Neural progenitor cell (in vitro differentiated cells): ENCODE measurements around the gene DNPEP. TPM values are rescaled to one million over a fixed set of nuclear protein-coding genes. Genes with fewer than 3 reads are reported as not detected.

Experiments used
- DNase-seq: peaks from one replicate; pipeline ENCODE4 v3.0.0-alpha.2; 2016; ENCODE audit warnings: low spot score
- H2AFZ ChIP-seq: fragments of 200-600 bp; sonication (generic); replicated peaks from 2 replicates; pipeline ENCODE4 v1.6.1; 2016; ENCODE audit warnings: antibody characterized with exemption
- H3F3A ChIP-seq: fragments of 200-600 bp; sonication (generic); 2 replicates; pipeline ENCODE4 v1.6.1; 2016; ENCODE audit warnings: antibody characterized with exemption, low read depth
- H3K27ac ChIP-seq: fragments of 200-600 bp; sonication (generic); 2 replicates; pipeline ENCODE4 v1.5.1; 2016; ENCODE audit warnings: mild to moderate bottlenecking
- H3K27me3 ChIP-seq: fragments of 200-600 bp; sonication (generic); 2 replicates; pipeline ENCODE4 v1.6.1; 2016; ENCODE audit warnings: mild to moderate bottlenecking, moderate library complexity
- H3K36me3 ChIP-seq: fragments of 200-600 bp; sonication (generic); 2 replicates; pipeline ENCODE4 v1.5.1; 2016
- H3K4me1 ChIP-seq: fragments of 200-600 bp; sonication (generic); 2 replicates; pipeline ENCODE4 v1.6.1; 2016; ENCODE audit warnings: mixed run types
- H3K4me2 ChIP-seq: fragments of 200-600 bp; sonication (generic); 2 replicates; pipeline ENCODE4 v1.6.1; 2016
- H3K4me3 ChIP-seq: fragments of 200-600 bp; sonication (generic); 2 replicates; pipeline ENCODE4 v1.5.1; 2016
- H3K79me2 ChIP-seq: fragments of 200-600 bp; sonication (generic); 2 replicates; pipeline ENCODE4 v1.6.1; 2016; ENCODE audit warnings: low read depth
- H3K9ac ChIP-seq: fragments of 200-600 bp; sonication (generic); 2 replicates; pipeline ENCODE4 v1.6.1; 2016
- H3K9me3 ChIP-seq: fragments of 200-600 bp; sonication (generic); 2 replicates; pipeline ENCODE4 v1.5.1; 2016; ENCODE audit warnings: low read depth
- H4K20me1 ChIP-seq: fragments of 200-600 bp; sonication (generic); 2 replicates; pipeline ENCODE4 v1.6.1; 2016; ENCODE audit warnings: low read depth
- H3K27ac Mint-ChIP-seq: 3 replicates; pipeline ENCODE4 v1.8.0; 2021; ENCODE audit warnings: mixed read lengths
- H3K27me3 Mint-ChIP-seq: 2 replicates; pipeline ENCODE4 v1.8.0; 2022; ENCODE audit warnings: low read depth, mild to moderate bottlenecking, inconsistent platforms, moderate library complexity, mixed read lengths; ENCODE audit not compliant: insufficient read depth
- H3K36me3 Mint-ChIP-seq: 3 replicates; pipeline ENCODE4 v1.8.0; 2021; ENCODE audit warnings: mixed read lengths
- H3K4me1 Mint-ChIP-seq: 3 replicates; pipeline ENCODE4 v1.8.0; 2021; ENCODE audit warnings: mixed read lengths
- H3K4me3 Mint-ChIP-seq: 3 replicates; pipeline ENCODE4 v1.8.0; 2021; ENCODE audit warnings: mild to moderate bottlenecking, moderate library complexity, mixed read lengths
- H3K9me3 Mint-ChIP-seq: 3 replicates; pipeline ENCODE4 v1.8.0; 2020; ENCODE audit warnings: mixed read lengths
- EZH2 ChIP-seq: fragments of 200-600 bp; sonication (generic); IDR thresholded peaks from 2 replicates; pipeline ENCODE4 v1.6.1; 2017; ENCODE audit warnings: antibody characterized with exemption, mild to moderate bottlenecking, moderate library complexity
- EZH2phosphoT487 ChIP-seq: fragments of 200-600 bp; sonication (generic); IDR thresholded peaks from 2 replicates; pipeline ENCODE4 v1.6.1; 2017; ENCODE audit warnings: antibody characterized with exemption
- total RNA-seq: library from RNA; depleted of rRNA; stranded (reverse); fragments of >200 nt; gene quantifications from 2 replicates; pipeline ENCODE4 v1.2.3, GENCODE V29; 2015; ENCODE audit warnings: low replicate concordance
- TF ChIP-seq, protein P1 (sequence below): fragments of 200-600 bp; sonication (generic); IDR thresholded peaks from 2 replicates; pipeline ENCODE4 v1.5.1; 2017; ENCODE audit warnings: antibody characterized with exemption, mild to moderate bottlenecking

Gene DNPEP
- total RNA-seq, 1 donor from 2014 or later: 120 TPM

DNA sequence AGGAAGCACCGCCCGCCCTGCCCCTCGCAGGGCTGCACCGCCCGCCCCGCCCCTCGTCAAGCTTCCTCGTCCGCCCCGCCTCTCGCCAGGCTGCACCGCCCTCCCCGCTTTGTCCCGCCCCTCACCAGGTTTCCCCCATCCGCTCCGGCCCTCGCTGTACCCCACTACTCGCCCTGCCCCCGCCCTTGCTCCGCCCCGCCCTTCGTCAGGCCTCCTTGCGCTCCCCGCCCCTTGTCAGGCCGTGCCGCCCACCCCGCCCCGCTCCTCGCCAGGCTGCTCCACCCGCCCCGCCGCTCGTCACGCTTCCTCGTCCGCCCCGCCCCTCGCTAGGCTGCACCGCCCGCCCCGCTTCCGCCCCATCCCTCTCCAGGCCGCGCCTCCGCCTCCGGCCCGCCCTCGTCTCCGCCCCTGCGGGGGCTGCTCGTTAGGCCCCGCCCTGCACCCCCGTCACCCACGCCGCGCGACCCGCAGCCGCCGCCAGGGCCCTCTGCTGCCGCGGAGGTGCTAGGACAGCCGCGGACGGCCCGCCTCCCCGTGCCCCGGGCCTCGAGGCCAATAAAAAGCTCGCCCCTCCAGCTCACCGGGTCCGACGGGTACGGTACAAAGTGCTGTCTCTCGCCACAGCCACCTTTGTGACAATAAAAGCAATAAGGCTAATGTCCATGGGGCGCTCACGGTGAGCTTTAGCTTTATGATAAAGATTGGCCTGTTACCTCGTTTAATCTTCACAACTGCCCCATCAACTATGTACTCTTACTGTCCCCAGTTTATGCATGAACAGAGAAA is 602 bp upstream of the DNPEP start:
- H3K36me3 ChIP-seq: no peaks in the 10 kb centered on the region
- TF ChIP-seq EZH2 (peak; percentile 49), EZH2phosphoT487 (no peak)
- TF ChIP-seq, protein P1, sequence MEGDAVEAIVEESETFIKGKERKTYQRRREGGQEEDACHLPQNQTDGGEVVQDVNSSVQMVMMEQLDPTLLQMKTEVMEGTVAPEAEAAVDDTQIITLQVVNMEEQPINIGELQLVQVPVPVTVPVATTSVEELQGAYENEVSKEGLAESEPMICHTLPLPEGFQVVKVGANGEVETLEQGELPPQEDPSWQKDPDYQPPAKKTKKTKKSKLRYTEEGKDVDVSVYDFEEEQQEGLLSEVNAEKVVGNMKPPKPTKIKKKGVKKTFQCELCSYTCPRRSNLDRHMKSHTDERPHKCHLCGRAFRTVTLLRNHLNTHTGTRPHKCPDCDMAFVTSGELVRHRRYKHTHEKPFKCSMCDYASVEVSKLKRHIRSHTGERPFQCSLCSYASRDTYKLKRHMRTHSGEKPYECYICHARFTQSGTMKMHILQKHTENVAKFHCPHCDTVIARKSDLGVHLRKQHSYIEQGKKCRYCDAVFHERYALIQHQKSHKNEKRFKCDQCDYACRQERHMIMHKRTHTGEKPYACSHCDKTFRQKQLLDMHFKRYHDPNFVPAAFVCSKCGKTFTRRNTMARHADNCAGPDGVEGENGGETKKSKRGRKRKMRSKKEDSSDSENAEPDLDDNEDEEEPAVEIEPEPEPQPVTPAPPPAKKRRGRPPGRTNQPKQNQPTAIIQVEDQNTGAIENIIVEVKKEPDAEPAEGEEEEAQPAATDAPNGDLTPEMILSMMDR: peak; percentile 60

DNA sequence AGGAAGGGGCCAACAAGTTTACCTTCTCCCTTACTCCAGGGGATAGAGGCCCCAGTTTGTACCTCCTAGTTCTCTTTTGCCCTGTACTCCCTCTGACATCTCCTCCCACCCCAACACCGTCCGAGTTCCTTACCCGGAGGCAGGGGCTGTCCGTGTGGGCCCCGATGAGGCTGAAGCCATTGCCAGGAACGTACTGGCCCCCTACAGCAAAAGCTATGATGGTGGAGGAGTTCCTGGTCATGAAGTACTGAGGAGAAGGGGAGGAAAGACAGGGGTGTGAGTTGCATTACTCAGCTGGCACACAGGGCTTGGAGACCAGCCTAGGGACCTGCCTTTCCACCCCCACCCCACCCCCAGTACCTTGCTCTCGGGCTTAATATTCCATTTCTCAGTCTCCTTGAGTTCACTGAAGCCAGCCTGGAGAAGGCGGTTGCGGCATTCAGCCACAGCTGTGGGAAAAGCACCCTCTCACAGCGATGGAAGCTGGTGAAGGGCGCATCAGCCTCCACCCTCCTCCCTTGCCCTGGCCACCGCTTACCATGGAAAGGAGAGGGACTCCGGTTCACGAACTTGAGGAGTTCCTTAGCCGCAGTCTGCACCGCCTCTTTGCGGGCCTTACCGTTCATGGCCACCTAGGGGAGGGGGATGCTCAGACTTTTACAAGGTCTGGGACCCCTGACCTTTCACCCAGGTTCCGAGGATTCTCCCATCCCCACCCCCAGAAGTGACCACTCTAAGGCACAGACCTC is 1.0 kb downstream of the DNPEP start:
- Mint-ChIP-seq H3K27ac (peak overlapping the region; percentile 78), H3K27me3 (peaks cover 5% of the 10 kb centered on the region), H3K4me3 (peak overlapping the region; percentile 92), H3K4me1 (peaks cover 8% of the 10 kb centered on the region), H3K9me3 (no peaks in the 10 kb centered on the region), H3K36me3 (peaks cover 11% of the 10 kb centered on the region)
- Histone ChIP-seq H3K79me2 (no peaks in the 10 kb centered on the region), H4K20me1 (peaks cover 6% of the 10 kb centered on the region), H3K4me3 (peak overlapping the region; percentile 74), H3K9me3 (no peaks in the 10 kb centered on the region), H2AFZ (peak overlapping the region; percentile 76), H3K36me3 (no peaks in the 10 kb centered on the region), H3K27ac (no peak overlapping the region), H3F3A (peaks cover 12% of the 10 kb centered on the region), H3K27me3 (peaks cover 8% of the 10 kb centered on the region), H3K9ac (peak overlapping the region; percentile 24), H3K4me2 (peak overlapping the region; percentile 84), H3K4me1 (peaks cover 6% of the 10 kb centered on the region)
- TF ChIP-seq, protein P1: no peak
- TF ChIP-seq EZH2: no peak
- TF ChIP-seq EZH2phosphoT487: no peak
- DNase-seq: no peak

More for the DNA sequence above, 602 bp upstream of the DNPEP start:
- Histone ChIP-seq H3K79me2 (no peaks in the 10 kb centered on the region), H3K4me3 (peak overlapping the region; percentile 74), H3K27me3 (peaks cover 8% of the 10 kb centered on the region), H3K27ac (no peak overlapping the region), H3K9ac (no peak overlapping the region), H4K20me1 (peaks cover 6% of the 10 kb centered on the region), H3K4me2 (peak overlapping the region; percentile 73), H2AFZ (peak overlapping the region; percentile 89), H3F3A (peaks cover 12% of the 10 kb centered on the region), H3K4me1 (peaks cover 6% of the 10 kb centered on the region), H3K9me3 (no peaks in the 10 kb centered on the region)
- Mint-ChIP-seq H3K27ac (peak overlapping the region; percentile 9), H3K4me3 (peak overlapping the region; percentile 80), H3K9me3 (peaks cover 3% of the 10 kb centered on the region), H3K27me3 (peaks cover 10% of the 10 kb centered on the region), H3K4me1 (peaks cover 8% of the 10 kb centered on the region), H3K36me3 (peaks cover 5% of the 10 kb centered on the region)
- DNase-seq: peak; percentile 97

DNA sequence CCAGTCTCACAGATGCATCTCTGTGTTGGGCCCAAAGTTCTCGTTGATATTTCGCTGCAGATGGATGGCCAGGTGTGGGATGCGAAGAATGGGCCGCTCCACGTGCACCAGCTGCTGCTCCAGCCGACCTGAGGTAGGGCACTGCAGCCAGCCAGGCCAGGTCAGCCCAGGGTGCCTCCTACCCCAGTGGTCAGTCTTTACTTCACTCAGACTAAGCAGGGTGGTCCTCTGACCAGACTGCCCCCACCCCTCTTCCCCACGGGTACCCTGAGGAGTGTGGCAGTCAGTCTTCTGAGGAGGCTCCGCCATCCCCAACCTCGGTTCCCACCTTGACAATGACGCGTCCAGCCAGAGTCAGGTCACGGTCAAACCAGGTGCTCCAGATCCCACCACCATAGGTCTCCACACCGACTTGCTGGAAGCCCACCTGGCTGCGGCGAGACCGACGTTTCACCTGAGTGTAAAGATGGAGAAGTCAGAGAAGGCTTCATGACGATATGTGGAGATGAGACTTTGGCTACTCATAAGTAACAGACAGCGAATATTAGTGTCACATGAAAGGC is 1.7 kb downstream of the DNPEP start:
- peaks cover 12% of the 10 kb centered on the region for H3F3A ChIP-seq
- H3K27ac ChIP-seq: no peak overlapping the region
- DNase-seq: no peak
- H3K9me3 ChIP-seq: no peaks in the 10 kb centered on the region
- H3K4me3 ChIP-seq: no peak overlapping the region
- H3K36me3 ChIP-seq: no peaks in the 10 kb centered on the region
- peaks cover 5% of the 10 kb centered on the region for H3K27me3 Mint-ChIP-seq
- H3K79me2 ChIP-seq: no peaks in the 10 kb centered on the region
- no peak overlapping the region for H3K27ac Mint-ChIP-seq
- peaks cover 13% of the 10 kb centered on the region for H3K36me3 Mint-ChIP-seq
- peaks cover 8% of the 10 kb centered on the region for H3K4me1 Mint-ChIP-seq
- H3K4me3 Mint-ChIP-seq: peak overlapping the region; percentile 92
- peaks cover 6% of the 10 kb centered on the region for H3K4me1 ChIP-seq
- no peaks in the 10 kb centered on the region for H3K9me3 Mint-ChIP-seq
- no peak overlapping the region for H3K9ac ChIP-seq
- TF ChIP-seq EZH2phosphoT487 (no peak), EZH2 (no peak)
- TF ChIP-seq, protein P1: no peak
- H2AFZ ChIP-seq: no peak overlapping the region
- peaks cover 8% of the 10 kb centered on the region for H3K27me3 ChIP-seq
- H3K4me2 ChIP-seq: no peak overlapping the region
- H4K20me1 ChIP-seq: peaks cover 6% of the 10 kb centered on the region
